Liver (tissue), 3 donors: ENCODE data around the gene CNTNAP1.

Experiments used
- FOXA1 ChIP-seq: IDR thresholded peaks from 2 replicates; pipeline ENCODE4 v1.6.1; 2016; ENCODE audit warnings: antibody characterized with exemption
- HNF4G ChIP-seq: IDR thresholded peaks from 2 replicates; pipeline ENCODE4 v1.6.1; 2016; ENCODE audit warnings: antibody characterized with exemption
- MAX ChIP-seq: IDR thresholded peaks from 2 replicates; pipeline ENCODE4 v1.6.1; 2016; ENCODE audit warnings: antibody characterized with exemption
- RAD21 ChIP-seq, 2 donors: IDR thresholded peaks; 2 replicates each; pipeline ENCODE4 v1.6.1; 2016; ENCODE audit warnings: antibody characterized with exemption in 2 of 2, mild to moderate bottlenecking in 2 of 2
- TF ChIP-seq, protein P1 (sequence below): fragments of 150-350 bp; IDR thresholded peaks from 2 replicates; pipeline ENCODE4 v1.5.1; 2017; ENCODE audit warnings: improper control_type of control experiment, low read depth, low read length; ENCODE audit not compliant: missing input control
- TF ChIP-seq, protein P2 (sequence below): IDR thresholded peaks from 2 replicates; pipeline ENCODE4 v1.6.1; 2016; ENCODE audit warnings: antibody characterized with exemption
- donor health status: healthy.
- donor health status: healthy.

DNA sequence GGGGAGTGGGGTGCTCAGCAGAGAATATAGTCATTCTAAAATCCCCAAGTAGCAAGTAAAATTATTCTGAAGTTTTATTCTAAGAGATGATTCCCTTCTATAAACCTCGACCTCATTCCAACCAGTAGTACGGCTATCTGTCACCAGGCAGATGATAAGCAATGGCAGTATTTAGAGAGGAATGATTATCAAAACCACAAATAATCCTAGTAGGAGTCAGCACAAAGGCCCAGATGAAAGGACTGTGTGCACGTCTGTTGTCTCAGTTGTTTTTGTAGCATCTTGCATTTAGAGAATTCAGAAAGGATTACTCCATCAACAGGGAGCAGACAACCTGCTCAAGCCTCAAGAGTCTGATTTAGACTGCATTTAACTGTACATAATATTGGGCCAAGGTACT, 41.3 kb downstream of the CNTNAP1 start:
- TF ChIP-seq, protein P1, sequence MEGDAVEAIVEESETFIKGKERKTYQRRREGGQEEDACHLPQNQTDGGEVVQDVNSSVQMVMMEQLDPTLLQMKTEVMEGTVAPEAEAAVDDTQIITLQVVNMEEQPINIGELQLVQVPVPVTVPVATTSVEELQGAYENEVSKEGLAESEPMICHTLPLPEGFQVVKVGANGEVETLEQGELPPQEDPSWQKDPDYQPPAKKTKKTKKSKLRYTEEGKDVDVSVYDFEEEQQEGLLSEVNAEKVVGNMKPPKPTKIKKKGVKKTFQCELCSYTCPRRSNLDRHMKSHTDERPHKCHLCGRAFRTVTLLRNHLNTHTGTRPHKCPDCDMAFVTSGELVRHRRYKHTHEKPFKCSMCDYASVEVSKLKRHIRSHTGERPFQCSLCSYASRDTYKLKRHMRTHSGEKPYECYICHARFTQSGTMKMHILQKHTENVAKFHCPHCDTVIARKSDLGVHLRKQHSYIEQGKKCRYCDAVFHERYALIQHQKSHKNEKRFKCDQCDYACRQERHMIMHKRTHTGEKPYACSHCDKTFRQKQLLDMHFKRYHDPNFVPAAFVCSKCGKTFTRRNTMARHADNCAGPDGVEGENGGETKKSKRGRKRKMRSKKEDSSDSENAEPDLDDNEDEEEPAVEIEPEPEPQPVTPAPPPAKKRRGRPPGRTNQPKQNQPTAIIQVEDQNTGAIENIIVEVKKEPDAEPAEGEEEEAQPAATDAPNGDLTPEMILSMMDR: no peak
- TF ChIP-seq RAD21 (IDR thresholded peaks at IDR 0.05) (no peak), FOXA1 (no peak), HNF4G (no peak), MAX (no peak)
- TF ChIP-seq, protein P2, sequence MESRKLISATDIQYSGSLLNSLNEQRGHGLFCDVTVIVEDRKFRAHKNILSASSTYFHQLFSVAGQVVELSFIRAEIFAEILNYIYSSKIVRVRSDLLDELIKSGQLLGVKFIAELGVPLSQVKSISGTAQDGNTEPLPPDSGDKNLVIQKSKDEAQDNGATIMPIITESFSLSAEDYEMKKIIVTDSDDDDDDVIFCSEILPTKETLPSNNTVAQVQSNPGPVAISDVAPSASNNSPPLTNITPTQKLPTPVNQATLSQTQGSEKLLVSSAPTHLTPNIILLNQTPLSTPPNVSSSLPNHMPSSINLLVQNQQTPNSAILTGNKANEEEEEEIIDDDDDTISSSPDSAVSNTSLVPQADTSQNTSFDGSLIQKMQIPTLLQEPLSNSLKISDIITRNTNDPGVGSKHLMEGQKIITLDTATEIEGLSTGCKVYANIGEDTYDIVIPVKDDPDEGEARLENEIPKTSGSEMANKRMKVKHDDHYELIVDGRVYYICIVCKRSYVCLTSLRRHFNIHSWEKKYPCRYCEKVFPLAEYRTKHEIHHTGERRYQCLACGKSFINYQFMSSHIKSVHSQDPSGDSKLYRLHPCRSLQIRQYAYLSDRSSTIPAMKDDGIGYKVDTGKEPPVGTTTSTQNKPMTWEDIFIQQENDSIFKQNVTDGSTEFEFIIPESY: no peak
